DND-41 (cell line): Measurements from ENCODE around the gene METTL25B.

Experiments used
- ATAC-seq: fragments of 200-7000 bp; cut with Tn5 transposase; 3 replicates; pipeline ENCODE4 v1.9.1; 2021; ENCODE audit warnings: low read depth; ENCODE audit not compliant: insufficient read depth
- DNase-seq: peaks from one replicate; pipeline ENCODE4 v3.0.0-alpha.2; 2020
- H2AFZ ChIP-seq: 2 replicates; pipeline ENCODE4 v1.6.0; 2012; ENCODE audit warnings: low read depth, low read length
- H3K27ac ChIP-seq: 2 replicates; pipeline ENCODE4 v1.5.1; 2012; ENCODE audit warnings: low read length, inconsistent platforms
- H3K27me3 ChIP-seq: fragments of 200-600 bp; sonication (generic); 2 replicates; pipeline ENCODE4 v1.6.0; 2012; ENCODE audit warnings: low read length, mild to moderate bottlenecking, inconsistent platforms; ENCODE audit not compliant: insufficient read depth, poor library complexity
- H3K36me3 ChIP-seq: 2 replicates; pipeline ENCODE4 v1.5.1; 2012; ENCODE audit warnings: low read length, inconsistent platforms; ENCODE audit not compliant: insufficient read depth
- H3K4me1 ChIP-seq: 2 replicates; pipeline ENCODE4 v1.5.1; 2012; ENCODE audit warnings: mild to moderate bottlenecking, low read length; ENCODE audit not compliant: insufficient read depth
- H3K4me2 ChIP-seq: 2 replicates; pipeline ENCODE4 v1.6.0; 2012; ENCODE audit warnings: mild to moderate bottlenecking, moderate library complexity, low read length, inconsistent platforms; ENCODE audit not compliant: insufficient read depth
- H3K4me3 ChIP-seq, 2 experiments: fragments of 200-600 bp in 1 of 2; shearing (Covaris generic) in 1 of 2; 2 replicates each; pipeline ENCODE4 v1.5.1; 2012 to 2016; ENCODE audit warnings: inconsistent platforms in 2 of 2, low read length in 2 of 2, mild to moderate bottlenecking in 2 of 2, low read depth in 1 of 2, moderate library complexity in 1 of 2
- H3K79me2 ChIP-seq: 2 replicates; pipeline ENCODE4 v1.6.0; 2012; ENCODE audit warnings: low read length, inconsistent platforms; ENCODE audit not compliant: insufficient read depth
- H3K9ac ChIP-seq: 2 replicates; pipeline ENCODE4 v1.6.0; 2012; ENCODE audit warnings: low read depth, mild to moderate bottlenecking, inconsistent platforms, low read length, moderate library complexity
- H3K9me3 ChIP-seq: 2 replicates; pipeline ENCODE4 v1.5.1; 2012; ENCODE audit warnings: low read length, moderate library complexity, mild to moderate bottlenecking, inconsistent platforms; ENCODE audit not compliant: insufficient read depth, severe bottlenecking
- H4K20me1 ChIP-seq: 2 replicates; pipeline ENCODE4 v1.6.0; 2012; ENCODE audit warnings: low read length; ENCODE audit not compliant: insufficient read depth
- EZH2 ChIP-seq: IDR thresholded peaks from 3 replicates; pipeline ENCODE4 v1.6.1; 2012; ENCODE audit warnings: borderline replicate concordance, low read depth, mild to moderate bottlenecking, moderate library complexity, low read length, inconsistent platforms; ENCODE audit not compliant: severe bottlenecking
- TF ChIP-seq, protein P1 (sequence below): IDR thresholded peaks from 2 replicates; pipeline ENCODE4 v1.5.1; 2012; ENCODE audit warnings: borderline replicate concordance, low read length, moderate library complexity, mild to moderate bottlenecking; ENCODE audit not compliant: poor library complexity, severe bottlenecking; ENCODE audit errors: extremely low read depth

METTL25B gene

DNA sequence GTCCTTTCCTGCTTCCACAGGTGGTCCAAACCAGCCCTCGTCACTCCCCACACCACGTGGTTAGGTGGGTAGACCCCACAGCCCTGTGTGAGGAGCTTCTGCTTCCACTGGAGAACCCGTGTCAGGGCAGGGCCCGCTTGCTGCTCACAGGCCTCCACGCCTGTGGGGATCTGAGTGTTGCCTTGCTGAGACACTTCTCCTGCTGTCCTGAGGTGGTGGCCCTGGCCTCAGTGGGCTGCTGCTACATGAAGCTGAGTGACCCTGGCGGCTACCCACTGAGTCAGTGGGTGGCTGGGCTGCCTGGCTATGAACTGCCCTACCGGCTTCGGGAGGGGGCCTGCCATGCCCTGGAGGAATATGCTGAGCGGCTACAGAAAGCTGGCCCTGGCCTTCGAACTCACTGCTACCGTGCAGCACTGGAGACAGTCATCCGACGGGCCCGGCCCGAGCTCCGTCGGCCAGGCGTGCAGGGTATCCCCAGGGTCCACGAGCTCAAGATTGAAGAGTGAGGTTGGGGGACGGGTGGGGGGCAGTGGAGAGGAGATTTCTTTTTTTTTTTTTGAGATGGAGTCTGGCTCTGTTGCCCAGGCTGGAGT, 5.8 kb downstream of the METTL25B start:
- no peak for DNase-seq
- Histone ChIP-seq H3K9me3 (no peaks in the 10 kb centered on the region), H3K4me2 (no peak overlapping the region), H2AFZ (no peak overlapping the region), H3K36me3 (peaks cover 38% of the 10 kb centered on the region), H3K4me1 (peaks cover 11% of the 10 kb centered on the region), H4K20me1 (no peaks in the 10 kb centered on the region), H3K4me3 (no peak overlapping the region), H3K27me3 (no peaks in the 10 kb centered on the region), H3K27ac (no peak overlapping the region), H3K9ac (no peak overlapping the region), H3K79me2 (peaks cover 8% of the 10 kb centered on the region)
- no peak for ATAC-seq
- no peak for TF ChIP-seq EZH2
- TF ChIP-seq, protein P1, sequence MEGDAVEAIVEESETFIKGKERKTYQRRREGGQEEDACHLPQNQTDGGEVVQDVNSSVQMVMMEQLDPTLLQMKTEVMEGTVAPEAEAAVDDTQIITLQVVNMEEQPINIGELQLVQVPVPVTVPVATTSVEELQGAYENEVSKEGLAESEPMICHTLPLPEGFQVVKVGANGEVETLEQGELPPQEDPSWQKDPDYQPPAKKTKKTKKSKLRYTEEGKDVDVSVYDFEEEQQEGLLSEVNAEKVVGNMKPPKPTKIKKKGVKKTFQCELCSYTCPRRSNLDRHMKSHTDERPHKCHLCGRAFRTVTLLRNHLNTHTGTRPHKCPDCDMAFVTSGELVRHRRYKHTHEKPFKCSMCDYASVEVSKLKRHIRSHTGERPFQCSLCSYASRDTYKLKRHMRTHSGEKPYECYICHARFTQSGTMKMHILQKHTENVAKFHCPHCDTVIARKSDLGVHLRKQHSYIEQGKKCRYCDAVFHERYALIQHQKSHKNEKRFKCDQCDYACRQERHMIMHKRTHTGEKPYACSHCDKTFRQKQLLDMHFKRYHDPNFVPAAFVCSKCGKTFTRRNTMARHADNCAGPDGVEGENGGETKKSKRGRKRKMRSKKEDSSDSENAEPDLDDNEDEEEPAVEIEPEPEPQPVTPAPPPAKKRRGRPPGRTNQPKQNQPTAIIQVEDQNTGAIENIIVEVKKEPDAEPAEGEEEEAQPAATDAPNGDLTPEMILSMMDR = no peak

DNA sequence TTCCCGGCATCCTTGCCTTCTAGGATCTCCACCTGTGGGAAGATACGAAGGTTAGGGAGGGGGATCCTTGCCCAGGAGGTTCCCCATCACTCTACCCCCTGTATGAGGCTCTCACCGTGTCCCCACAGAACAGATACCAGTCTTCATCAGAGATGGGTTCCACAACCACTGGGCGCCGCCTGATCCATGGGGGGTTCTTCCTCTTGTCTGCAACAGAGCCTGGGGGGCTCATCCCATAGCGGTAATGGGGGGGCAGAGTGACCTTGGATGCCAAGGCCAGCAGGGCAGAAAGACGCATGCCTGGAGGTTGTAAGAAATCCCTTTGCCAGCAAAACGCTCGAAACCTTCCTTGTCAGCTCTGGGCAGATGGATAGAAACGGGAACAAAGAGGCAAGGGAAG, 10.1 kb downstream of the METTL25B start:
- Histone ChIP-seq H4K20me1 (no peaks in the 10 kb centered on the region), H3K4me2 (no peak overlapping the region), H3K9me3 (no peaks in the 10 kb centered on the region), H3K4me1 (peaks cover 25% of the 10 kb centered on the region), H3K9ac (no peak overlapping the region), H3K27me3 (no peaks in the 10 kb centered on the region), H2AFZ (no peak overlapping the region), H3K27ac (no peak overlapping the region), H3K36me3 (peaks cover 57% of the 10 kb centered on the region), H3K79me2 (peaks cover 22% of the 10 kb centered on the region), H3K4me3 (no peak overlapping the region)
- DNase-seq (no peak), ATAC-seq (no peak)
- TF ChIP-seq, protein P1 = no peak
- TF ChIP-seq EZH2 = no peak

DNA sequence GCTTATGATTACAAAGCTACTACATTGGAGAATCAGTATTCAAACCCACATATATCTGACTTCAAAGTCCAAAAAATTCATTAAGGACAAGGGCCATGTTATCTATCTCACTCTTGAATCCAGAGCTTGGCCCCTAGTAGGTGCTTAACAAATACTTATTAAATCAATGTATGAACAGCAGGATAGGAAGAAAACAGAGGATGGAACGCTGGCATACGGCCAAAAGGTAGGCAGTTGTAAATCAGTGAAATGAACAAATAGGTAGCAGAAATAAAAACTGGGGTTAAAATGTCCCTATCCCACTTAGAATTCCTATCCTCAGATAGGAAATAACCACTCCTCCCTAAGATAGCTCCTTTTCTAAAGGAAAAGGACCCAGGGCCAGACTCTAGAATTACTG, 10.6 kb downstream of the METTL25B start:
- no peak overlapping the region for H3K9ac ChIP-seq
- H3K27ac ChIP-seq = no peak overlapping the region
- TF ChIP-seq EZH2 = no peak
- TF ChIP-seq, protein P1 = no peak
- no peaks in the 10 kb centered on the region for H3K27me3 ChIP-seq
- no peak overlapping the region for H3K4me3 ChIP-seq
- H2AFZ ChIP-seq = no peak overlapping the region
- H3K36me3 ChIP-seq = peaks cover 60% of the 10 kb centered on the region
- no peak overlapping the region for H3K4me2 ChIP-seq
- no peaks in the 10 kb centered on the region for H3K9me3 ChIP-seq
- H3K4me1 ChIP-seq = peaks cover 25% of the 10 kb centered on the region
- peaks cover 24% of the 10 kb centered on the region for H3K79me2 ChIP-seq
- no peaks in the 10 kb centered on the region for H4K20me1 ChIP-seq
- DNase-seq (no peak), ATAC-seq (no peak)

DNA sequence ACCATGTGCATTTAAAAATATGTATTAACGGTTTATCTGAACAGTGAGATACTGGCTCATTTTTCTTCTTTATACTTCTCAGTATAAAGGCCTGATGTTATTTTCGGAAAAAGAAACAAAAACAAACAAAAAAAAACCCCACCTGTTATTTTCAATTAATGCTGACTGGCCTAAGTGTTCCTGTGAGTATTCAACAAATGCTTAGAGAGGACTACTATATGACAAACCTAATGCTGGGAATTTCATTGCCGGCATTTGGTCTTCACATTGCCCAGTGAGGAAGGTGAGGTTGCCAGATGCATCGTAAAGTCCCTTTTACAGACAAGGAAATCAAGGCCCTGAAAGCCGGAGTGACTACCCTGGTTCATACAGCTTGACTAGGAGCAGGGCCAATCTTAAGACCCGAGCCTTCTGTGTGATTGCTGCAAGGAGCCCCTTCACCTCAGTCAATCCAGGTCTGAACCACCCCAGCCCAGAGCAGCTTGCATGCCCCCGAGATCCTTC, 12.0 kb downstream of the METTL25B start:
- Histone ChIP-seq H3K9ac (peak overlapping the region; percentile 66), H3K9me3 (no peaks in the 10 kb centered on the region), H3K4me2 (peak overlapping the region; percentile 72), H3K27ac (peak overlapping the region; percentile 73), H2AFZ (peak overlapping the region; percentile 75), H3K4me1 (peaks cover 32% of the 10 kb centered on the region), H4K20me1 (peaks cover 7% of the 10 kb centered on the region; the same call in 1 of the 2 replicates), H3K79me2 (peaks cover 36% of the 10 kb centered on the region), H3K27me3 (no peaks in the 10 kb centered on the region), H3K4me3 (peak overlapping the region; percentile 70 to 72), H3K36me3 (peaks cover 69% of the 10 kb centered on the region)
- no peak for TF ChIP-seq EZH2
- TF ChIP-seq, protein P1 = no peak
- DNase-seq (no peak), ATAC-seq (peak; percentile 9; the same call in 2 of the 3 replicates)
